Neural progenitor cell (in vitro differentiated cells): Measurements from ENCODE around the gene PROC.

Experiments
- CTCF ChIP-seq: fragments of 200-600 bp; sonication (generic); IDR thresholded peaks from 2 replicates; pipeline ENCODE4 v1.5.1; 2017; ENCODE audit warnings: antibody characterized with exemption, mild to moderate bottlenecking
- EZH2 ChIP-seq: fragments of 200-600 bp; sonication (generic); IDR thresholded peaks from 2 replicates; pipeline ENCODE4 v1.6.1; 2017; ENCODE audit warnings: antibody characterized with exemption, mild to moderate bottlenecking, moderate library complexity

GRCh38 chr2:127434515-127434914, 16.3 kb downstream of the PROC start:
- TF ChIP-seq CTCF (no peak), EZH2 (no peak)
